HPDE6-E6E7 (cell line): ENCODE data around the gene CALHM5.

Source experiments
- DNase-seq: peaks from one replicate; pipeline ENCODE4 v3.0.0; 2011; ENCODE audit warnings: missing footprints; ENCODE audit errors: extremely low spot score

Gene CALHM5

DNA sequence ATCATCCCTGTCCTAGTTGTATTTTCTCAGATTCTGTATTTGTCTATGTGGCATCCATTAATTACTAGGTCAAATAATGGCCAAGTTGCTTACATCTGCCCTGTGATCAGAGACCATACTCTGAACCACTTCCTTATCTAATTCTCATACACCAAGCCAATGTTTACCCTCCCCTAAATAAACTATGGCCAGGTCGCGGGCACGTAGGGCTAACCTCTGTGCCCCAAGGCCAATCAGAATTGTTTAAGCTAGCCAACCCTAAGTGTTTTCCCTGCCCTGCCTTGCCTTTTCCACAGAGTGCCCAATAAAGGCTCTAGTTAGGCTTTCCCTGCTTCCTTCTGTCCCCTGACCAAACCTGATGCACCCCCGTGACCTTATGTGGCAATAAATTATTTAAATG is 39.4 kb downstream of the CALHM5 start:
- DNase-seq: no peak

DNA sequence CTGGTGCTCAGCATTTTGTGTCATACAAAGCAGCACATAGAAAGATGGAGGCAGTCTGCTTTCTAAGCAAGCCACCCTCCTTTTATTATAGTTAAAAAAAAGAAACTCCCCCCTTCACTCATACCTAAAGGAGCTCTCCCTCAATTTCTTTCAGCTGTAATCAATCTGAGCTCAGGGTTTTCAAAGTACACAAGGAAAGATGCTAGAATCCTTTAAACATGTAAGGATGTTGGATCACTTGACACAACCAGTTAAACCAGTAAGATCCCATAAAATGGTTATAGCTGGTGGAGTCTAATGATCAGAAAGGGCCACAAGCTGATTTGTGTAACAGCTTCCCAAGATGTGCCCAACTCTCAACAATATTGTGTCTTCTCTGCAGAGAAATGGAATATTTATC is 42.0 kb downstream of the CALHM5 start, which contains the start of gene CALHM4:
Gene CALHM4, plus strand, starts transcription at position 301 of the 400 bp plus-strand sequence. Its CDS starts 43 bp downstream, at position 344.
- DNase-seq: no peak

DNA sequence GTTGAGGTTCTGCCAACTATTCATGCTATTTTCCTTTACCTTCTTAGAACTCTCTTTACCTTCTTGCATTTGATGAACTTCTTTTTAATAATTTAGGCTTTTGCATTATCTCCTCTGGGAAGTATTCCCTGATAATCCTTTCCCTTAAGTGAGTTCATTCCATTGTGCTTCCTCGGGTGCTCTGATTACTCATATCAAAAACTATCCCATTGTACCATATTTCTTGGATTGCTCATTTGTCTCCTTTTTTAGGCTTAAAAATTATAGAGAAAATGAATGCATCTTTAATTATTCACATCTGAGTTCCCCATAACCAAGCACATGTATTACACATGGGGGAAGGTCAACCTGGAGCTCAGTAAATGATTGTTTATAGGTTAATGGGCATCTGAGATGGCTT is 44.6 kb downstream of the CALHM5 start:
- DNase-seq: no peak

- no peak for DNase-seq
Measured at GRCh38 chr6:116556814-116557415, 45.5 kb downstream of the CALHM5 start.

- DNase-seq: peak; percentile 85
Measured at GRCh38 chr6:116557893-116558292, 46.5 kb downstream of the CALHM5 start.

DNA sequence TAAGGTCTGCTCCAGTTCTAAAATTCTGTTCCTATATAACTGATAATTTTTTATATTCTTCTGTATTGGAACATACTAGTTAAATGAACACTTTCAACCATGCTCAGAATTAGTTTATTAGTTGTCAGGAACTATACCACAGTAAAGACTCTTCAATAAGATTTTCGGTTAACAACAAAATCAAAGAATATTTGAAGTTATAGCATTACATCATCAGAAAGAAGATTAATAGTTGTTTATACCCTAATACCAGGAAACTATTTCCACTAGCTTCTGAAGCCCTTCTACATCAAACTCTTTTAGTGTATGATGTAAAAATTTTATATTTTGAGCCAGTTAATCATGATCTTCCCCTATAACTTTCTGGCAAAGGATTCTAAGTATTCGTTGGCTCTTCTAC is 48.7 kb downstream of the CALHM5 start:
- DNase-seq: no peak

- peak; percentile 21 for DNase-seq
Measured at GRCh38 chr6:116561377-116562018, 50.1 kb downstream of the CALHM5 start.

GRCh38 chr6:116562019-116562403 is 50.6 kb downstream of the CALHM5 start:
- no peak for DNase-seq

GRCh38 chr6:116562614-116563013 is 51.2 kb downstream of the CALHM5 start:
- DNase-seq: no peak

DNA sequence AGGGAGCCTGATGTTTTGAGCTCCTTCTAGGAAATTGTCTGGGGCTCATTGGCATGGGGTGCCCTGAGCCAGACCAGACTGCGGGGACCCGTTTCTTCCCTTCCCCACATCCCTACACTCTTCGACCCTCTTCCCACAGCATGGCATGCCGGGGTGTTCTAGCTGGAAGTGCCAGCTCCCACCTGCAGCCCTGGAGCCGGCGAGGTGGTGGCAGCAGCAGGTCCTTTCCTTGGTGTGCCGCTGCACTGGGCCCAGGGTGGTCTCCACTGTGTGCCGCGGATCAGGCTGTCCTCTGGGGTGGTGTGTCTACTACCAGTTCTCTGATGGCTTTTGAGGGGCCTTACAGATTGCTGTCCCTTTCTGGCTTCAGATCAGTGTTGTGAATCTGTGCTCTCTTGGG is 52.4 kb downstream of the CALHM5 start:
- no peak for DNase-seq

DNA sequence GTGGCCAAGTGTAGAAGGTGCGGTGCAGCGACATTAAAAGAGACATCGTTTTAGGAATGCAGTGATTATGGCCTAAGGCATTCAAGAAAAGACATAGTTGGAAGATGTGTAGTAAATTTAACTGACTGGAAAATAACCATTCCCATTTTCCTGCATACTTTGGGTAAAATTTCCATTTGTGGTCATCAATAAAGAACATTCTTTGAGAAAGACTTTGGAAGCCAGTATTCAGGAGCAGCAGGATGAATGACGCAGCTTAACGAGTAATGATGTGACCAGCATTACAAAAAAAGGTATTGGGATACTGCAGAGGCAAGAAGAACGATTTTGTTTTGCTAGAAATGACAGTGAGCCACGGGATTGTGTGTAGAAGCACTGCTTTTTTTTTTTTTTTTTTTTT is 52.9 kb downstream of the CALHM5 start:
- DNase-seq: no peak

DNA sequence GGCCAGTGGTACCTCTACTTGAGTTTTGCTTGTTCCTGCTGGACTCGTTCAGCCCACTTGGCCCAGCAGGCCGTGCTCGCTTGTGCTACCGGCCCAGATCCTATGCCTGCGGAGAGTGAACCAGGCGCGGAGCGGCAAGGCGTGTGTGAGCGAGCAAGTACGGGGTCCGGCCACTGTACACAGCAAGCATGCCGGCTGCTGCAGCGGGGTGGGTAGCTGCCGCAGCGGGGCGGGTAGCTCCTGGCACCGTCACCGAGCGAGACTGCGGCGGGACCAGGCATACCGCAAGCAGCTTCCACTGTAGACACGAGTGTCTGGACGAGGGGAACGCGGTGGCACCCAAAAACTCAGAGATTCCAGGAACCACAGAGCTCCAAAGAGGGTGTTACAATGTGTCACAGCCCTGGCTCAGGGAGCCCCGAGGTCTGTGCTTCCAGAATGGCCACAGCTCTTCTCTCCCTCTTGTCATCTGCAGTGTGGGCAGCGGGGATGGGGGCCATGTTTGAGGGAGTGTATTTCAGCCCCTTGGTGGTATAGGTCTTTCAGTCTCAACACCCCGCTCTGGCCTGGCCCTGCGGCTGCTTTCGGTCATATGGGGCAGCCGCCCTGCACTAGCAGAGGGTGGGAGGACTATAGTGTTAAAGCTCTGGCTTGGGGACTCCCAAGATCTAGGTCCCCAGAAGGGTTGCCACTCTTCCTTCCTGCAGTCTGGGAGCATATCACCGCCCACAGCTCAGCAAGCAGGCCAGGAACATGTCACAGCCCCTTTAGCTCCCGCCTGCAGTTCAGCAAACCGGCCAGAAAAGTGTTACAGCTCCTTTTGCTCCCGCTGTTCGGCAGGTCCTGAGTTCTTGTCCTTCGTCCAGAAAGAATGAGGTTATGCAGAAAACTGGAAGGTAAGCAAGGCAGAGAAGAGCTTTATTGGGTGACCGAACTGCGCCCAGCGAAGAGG is 53.8 kb downstream of the CALHM5 start:
- no peak for DNase-seq

DNA sequence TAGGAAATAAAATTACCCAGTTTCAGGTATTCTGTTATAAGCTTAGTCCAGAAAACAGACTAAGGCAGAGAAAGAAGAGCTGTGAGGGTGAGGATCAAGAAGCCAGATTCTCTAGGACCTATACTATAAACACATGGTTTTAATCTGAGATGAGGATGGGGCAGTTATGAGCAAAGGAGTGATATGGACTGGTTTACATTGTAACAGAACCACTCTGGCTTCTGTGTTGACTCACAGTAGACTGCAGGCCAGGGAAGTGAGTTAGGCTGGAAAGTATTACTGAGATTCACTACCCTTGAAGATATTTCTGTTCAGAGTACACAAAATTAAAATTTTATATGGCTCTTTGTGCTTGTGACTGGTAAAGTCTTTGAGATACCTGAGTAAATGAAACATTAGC is 56.7 kb downstream of the CALHM5 start:
- no peak for DNase-seq

DNA sequence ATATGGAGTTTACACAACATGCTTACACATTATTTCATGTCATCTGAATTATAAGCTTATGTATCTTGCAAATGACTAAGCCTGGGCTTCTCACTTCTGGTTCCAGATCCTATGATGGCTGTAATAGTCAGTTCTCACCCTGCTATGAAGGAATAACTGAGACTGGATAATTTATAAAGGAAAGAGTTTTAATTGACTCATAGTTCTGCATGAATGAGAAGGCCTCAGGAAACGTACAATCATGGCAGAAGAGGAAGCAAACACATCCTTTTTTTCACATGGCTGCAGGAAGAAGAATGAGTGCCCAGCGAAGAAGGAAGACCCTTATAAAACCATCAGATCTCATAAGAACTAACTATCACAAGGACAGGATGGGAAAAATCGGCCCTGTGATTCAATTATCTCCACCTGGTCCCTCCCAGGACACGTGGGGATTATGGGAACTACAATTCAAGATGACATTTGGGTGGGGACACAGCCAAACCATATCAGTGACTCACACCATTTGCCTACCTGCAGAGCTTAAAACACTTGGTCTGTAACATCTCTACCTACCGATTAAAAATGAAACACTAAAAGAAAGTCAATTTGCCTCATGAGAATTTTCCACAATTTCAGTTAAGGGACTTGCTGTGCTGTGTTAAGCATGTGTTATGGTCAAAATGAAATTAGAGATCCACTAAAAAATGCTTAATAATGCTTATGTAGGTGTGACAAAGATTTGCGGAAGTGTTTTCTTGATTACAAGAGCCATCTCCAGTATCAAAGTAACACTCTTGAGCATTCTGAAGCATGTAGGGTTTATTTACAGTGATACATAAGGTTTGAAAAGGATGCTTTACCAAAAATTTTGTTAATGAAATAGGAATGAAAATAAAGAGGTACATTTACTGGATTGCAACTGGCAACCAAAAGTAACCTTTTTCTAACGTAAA is 57.6 kb downstream of the CALHM5 start:
- no peak for DNase-seq

DNA sequence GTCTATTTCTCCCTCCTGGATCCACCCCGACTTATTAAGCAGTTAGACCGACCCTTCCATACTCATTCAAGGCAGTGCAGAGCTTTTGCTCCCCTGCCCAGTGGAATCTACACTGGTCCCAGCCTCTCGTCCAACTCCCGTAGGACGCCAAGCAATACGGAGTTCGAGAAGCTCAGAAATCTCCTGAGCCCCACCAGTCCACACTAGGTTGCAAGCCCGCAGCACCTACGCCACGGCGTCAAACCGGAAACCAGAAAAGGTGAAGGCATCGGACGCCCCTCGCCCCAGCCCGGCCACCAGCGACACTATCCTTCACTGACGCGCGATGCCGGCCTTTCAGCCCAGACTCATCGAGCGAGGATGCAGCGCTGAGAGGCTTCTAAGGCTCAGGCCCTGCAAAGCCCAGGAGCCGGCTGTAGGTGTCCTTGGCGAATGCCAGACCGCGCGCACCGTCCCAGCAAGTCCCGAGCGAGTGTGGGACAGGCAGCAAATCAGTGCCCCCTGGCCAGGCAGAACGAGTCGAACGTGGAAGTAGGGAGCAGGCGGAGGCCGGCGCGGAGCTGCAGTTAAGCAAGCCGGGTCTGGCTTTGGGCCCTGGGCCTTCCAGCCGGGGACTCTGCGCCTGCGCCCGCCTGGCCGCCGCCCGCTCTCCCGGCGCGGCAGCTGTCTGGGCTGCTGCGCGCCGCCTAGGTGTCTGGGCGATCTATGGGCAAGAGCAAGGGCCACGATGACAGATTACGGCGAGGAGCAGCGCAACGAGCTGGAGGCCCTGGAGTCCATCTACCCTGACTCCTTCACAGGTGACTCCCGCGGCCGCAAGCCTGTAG is 59.6 kb downstream of the CALHM5 start, which contains the start of gene RWDD1:
Gene RWDD1, plus strand, starts transcription at position 649 of the 827 bp plus-strand sequence. Its CDS starts 79 bp downstream, at position 728.
- DNase-seq: peak; percentile 95

DNA sequence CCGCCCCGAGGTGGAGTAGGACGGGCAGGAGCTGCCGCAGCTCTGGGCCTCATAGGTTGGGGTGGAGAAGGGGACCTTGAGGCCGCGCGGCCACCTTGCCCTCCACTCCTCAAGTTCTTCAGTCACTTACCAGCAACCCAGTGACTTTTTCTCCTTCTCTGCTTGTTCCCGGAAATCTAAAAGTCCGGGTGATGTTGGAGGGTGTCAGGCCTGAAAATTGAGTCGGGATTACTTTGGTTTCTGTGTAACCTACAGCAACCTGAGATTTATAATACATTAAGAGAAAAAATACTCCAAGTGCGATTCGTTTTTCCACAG is 60.2 kb downstream of the CALHM5 start:
- no peak for DNase-seq

DNA sequence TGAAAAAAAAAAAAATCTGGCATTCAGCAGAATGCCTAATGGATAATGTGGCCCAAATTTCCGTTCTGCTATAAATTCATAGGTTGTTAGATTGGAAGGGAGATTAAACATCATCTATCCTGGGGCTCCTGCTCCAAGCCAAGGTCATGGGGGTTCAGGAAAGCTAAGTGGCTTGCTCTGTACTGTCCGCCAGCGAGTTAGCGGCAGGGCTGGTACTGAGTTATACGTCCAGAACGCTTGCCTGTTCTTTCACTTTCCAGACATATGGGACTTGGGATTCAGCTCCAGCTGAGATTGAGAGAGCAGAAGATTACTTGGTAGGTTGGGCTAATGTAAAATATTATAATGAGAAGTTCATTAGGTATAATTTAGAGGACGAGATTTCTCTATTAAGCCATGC is 60.7 kb downstream of the CALHM5 start:
- no peak for DNase-seq
